ENCODE measurements around the gene C10orf95.
"Not testable (repeated sequence)": the region's sequence is repeated elsewhere in the genome, so short reads cannot be mapped to it uniquely, and the experiment has no call there.

Gene C10orf95, protein sequence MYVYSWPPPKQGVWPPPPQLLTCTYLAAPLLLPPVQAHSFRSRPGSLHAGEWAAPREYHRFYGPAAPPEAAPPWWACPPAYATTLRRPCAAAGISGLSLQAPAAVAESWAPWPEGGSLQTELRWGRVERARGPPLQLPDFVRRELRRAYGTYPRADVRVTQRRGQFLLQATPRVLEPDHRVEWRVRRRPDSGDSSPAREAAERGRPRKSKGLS

DNA sequence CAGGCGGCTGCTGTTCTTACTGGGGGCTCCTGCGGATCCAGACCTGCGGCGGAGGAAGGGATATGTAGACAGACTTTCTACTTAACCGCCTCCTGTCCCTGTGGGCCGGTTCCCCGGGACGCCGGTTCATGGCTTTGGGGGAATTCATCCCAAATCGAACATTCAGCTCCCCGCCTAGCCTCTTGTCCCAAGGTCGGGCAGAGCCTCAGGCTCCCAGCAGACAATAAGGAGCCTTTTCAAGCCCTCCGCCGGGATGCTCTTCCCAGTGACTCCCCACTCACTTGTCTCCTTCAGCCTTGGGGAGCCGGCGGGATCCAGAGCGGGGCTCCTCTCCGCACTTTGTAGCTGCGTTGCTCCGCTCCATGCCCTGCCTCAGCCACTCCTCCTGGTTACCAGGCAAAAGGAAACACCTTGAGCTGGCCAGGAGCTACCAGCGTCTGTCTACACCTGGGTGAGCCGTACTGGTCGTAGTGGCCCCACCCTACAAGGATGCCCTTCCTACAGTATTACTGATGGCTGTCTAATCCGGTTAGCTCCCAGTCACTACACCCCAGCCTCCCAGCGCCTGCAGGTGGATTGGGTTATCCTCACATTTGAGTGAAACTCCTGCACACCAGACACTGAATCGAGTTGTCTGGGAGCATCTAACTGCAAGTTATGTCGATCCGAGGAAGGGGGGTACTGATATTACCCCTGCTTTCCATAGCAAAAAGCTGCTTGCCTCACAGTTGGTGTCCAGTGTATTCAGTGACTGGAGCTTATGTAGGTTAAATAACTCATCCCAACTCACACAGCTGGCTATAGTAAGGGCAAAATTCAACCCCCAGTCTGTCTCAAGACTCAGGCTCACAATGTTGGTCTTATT lies at the start of gene C10orf95:
Gene C10orf95, minus strand, starts transcription at position 439 of the 865 bp plus-strand sequence. CDS start 450 bp downstream, outside the sequence.
- DNase-seq (ENCODE audit: low spot score) = no peak

- DNase-seq (ENCODE audit: low spot score) = not testable (repeated sequence)
These were observed 49.3 kb upstream of the C10orf95 start for GRCh38 chr10:102500686-102501085.

DNA sequence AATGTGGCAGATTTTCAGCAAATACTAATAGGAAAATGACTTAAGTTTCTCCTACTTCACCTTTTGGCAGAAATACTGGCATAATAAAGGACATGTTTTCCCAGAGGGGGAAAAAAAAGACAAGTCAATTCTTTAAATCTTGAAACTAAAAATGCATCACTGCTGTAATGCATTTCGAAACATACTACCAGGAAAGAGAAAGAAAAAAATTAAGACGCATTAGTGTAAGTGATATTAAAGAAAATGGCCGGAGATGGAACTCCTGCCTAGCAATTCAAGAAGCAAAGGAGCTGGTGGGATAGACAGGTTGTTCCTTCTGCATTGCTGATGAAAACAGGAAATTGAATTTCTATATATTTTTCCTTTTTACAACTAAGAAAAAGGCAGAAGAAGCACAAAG lies 48.0 kb upstream of the C10orf95 start:
- DNase-seq (ENCODE audit: low spot score) = no peak

DNA sequence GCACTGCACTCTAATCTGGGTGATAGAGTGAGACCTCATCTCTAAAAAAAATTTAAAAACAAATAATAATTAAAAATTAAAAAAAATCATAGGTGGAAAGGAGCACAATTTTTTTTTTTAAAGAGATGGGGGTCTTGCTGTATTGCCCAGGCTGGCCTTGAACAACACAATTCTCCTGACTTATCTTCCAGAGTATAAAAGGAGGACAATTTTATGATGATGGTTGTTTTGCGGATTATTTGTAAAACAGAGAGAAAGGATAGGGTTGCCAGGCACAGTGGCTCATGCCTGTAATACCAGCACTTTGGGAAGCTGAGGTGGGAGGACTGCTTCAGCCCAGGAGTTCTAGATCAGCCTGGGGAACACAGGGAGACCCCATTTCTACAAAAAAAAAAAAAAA lies 46.2 kb upstream of the C10orf95 start:
- DNase-seq (ENCODE audit: low spot score) = no peak

- no peak for DNase-seq (ENCODE audit: low spot score)
These were observed 42.4 kb upstream of the C10orf95 start for GRCh38 chr10:102493771-102494170.

DNA sequence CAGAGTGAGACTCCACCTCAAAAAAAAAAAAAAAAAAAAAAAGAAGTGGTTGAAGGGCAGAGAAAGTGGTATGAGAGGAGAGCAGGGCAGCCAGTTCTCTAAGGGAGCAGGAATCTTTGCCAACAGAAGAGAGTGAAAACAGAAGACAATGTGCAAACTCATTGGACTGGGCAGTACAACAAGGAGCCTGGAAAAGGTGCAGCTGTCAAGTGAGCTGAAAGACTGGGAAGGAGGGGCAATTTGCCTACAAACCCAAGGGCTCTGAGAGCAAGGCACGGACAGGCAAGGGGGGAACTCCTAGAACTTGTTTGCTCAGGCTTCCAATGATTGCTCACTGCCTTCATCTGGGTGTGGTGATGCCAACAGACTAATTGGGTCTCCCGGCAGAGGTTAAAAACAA lies 41.6 kb upstream of the C10orf95 start:
- DNase-seq (ENCODE audit: low spot score) = no peak

GRCh38 chr10:102492344-102492939 lies 41.1 kb upstream of the C10orf95 start:
- no peak for DNase-seq (ENCODE audit: low spot score)

DNA sequence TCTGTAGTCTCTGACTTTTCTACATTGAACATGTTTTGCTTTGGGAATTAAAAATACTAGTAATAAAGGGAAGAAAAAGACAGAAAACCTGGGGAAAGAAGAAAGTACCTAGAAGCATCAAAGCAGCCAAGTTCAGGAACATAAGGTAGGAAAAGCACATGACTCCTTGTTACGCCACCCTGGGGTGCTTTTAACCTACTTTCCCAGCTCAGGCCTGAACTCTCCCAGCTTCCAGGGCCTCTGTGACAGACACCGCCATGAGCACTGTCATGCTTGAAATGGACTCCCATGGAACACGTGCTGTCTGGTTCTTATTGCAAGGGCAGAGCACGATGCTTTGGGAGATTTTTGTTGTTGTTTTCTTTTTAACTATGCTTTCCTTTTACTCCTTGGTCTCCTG lies 39.8 kb upstream of the C10orf95 start:
- DNase-seq (ENCODE audit: low spot score) = no peak

DNA sequence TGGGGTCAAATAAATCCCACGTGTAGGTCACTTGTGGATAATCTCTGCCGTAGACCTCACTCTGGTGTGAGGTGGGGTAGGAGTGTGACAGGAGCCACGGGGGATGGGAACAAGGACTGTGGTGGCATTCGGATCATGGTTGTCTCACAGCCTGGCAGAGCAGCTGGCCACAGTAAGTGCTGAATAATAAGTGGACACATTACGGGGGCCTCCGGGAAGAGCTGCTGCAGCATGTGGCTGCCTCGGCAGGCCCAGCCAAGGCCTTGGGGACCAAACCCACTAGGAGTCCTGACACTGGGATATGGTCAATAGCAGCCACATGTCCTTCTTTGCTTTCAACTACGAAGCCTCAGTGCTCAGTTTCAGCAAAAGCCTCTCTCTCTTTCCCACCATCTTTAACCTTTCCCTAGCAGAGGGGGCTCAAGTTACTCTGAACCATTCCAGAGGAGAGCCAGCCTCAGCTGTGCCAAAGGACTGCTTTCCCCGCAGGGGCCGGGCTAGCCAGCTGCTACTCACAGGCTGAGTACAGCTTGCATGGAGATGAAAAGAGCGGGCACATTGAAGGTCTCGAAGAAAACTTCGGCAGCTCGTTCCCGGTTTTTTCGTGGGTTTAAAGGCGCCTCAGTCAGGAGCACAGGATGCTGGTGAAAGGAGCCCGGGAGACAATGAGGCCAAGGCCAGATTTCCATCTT lies 33.9 kb upstream of the C10orf95 start:
- no peak for DNase-seq (ENCODE audit: low spot score)

DNA sequence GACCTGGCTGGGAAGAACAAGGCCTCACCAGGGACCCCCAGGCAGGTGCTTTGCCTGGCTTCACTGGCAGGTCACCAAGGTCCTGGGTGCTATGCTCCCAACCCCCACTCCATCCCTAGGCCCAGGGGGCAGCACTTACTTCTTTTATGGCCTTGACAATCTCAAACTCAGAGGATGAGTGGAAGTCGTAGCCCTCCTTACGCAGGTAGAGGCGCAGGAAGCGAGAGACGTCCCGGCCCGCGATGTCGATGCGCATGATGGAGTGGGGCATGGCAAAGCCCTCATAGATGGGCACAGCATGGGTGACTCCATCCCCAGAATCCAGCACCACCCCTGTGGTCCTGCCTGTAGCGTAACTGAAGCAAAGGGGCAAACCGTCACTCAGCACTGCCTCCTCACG lies 32.7 kb upstream of the C10orf95 start:
- DNase-seq (ENCODE audit: low spot score) = no peak

DNA sequence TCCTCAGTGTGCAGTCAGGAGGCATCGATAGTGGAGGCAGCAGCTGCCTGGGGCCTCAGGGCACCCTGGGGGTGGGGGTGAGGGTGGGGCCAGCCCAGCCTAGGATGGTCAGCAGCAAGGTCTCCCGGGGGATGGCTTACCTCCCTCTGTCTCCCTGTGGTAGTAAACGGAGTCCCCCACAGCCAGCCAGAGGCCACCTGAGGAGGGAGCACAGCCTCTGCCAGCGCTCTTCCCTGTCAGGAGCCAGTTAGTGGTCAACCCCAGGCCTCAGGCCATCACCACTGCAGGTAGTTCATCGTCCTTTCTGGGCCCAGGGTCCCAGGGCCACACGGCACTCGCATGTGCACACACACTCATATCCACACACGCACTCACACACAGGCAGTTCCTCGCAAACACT lies 29.1 kb upstream of the C10orf95 start:
- no peak for DNase-seq (ENCODE audit: low spot score)

- DNase-seq (ENCODE audit: low spot score) = no peak
These were observed 28.3 kb upstream of the C10orf95 start for GRCh38 chr10:102479651-102480050.

DNA sequence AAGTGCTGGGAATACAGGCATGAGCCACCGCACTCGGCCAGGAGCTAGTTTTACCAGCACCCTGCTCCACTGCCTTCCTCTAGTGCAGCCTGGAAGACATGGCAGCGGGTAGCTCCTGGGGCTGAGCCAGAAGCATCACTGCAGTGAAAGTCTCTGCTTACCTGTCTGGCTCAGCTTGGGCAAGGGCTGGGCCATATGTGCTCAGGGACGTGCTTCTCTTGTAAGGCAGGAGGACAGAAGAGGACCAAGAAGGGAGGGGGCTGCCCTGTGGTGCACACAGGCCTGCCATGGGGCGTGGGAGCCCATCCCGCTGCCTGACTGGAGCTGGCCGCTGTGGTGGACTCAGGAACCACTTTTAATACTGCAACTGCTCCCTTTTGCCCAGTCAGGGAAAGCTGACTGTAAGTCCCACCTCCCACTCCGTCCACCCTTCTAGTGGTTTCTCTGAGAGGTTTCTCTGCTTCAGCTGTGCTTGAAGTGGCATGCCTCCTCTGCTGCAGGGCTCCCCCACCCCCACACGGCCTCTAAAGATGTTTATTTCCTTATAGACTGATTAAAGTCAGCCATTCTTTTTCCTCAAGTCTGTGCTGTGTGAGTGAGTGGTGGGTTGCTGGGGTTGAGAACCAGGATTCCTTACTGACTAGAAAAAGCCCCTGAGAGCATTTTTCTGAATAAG lies 25.3 kb upstream of the C10orf95 start:
- no peak for DNase-seq (ENCODE audit: low spot score)

GRCh38 chr10:102475451-102476040 lies 24.2 kb upstream of the C10orf95 start:
- DNase-seq (ENCODE audit: low spot score) = no peak

- no peak for DNase-seq (ENCODE audit: low spot score)
These were observed 22.3 kb upstream of the C10orf95 start for GRCh38 chr10:102473445-102474331.

GRCh38 chr10:102470579-102471546 lies 19.5 kb upstream of the C10orf95 start:
- no peak for DNase-seq (ENCODE audit: low spot score)

DNA sequence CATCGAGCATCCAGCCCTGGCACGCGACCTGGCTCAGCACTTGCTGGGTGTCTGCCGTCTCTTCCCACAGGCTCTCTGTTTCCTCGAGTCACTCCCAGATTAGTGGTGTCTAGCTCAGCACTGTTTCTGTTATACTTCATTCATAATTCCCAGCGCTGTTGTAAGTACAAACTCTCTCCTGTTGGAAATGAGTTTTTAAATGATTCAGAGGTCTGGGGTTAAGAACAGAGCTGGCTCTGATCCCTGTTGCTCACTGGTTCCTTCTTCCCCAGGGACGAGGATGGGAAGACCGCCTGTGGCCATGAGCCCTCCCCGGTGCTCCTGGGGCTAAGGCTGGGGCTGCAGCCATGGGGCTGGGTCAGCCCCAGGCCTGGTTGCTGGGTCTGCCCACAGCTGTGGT lies 17.3 kb upstream of the C10orf95 start:
- no peak for DNase-seq (ENCODE audit: low spot score)

GRCh38 chr10:102467971-102468438 lies 16.7 kb upstream of the C10orf95 start:
- DNase-seq (ENCODE audit: low spot score) = no peak

GRCh38 chr10:102467318-102467717 lies 16.0 kb upstream of the C10orf95 start:
- no peak for DNase-seq (ENCODE audit: low spot score)
